ENCODE results near the gene B3GAT3.

B3GAT3 gene

GRCh38 chr11:62592989-62593421 lies 28.8 kb downstream of the B3GAT3 start (continued):
- TF ChIP-seq ZNF169 (tag by site-specific recombination; IDR thresholded peaks at IDR 0.05) (no peak), ZBTB1 (tag by site-specific recombination; IDR thresholded peaks at IDR 0.05) (no peak), ZNF426 (tag by site-specific recombination; IDR thresholded peaks at IDR 0.05) (no peak)
- TF ChIP-seq, protein P1, sequence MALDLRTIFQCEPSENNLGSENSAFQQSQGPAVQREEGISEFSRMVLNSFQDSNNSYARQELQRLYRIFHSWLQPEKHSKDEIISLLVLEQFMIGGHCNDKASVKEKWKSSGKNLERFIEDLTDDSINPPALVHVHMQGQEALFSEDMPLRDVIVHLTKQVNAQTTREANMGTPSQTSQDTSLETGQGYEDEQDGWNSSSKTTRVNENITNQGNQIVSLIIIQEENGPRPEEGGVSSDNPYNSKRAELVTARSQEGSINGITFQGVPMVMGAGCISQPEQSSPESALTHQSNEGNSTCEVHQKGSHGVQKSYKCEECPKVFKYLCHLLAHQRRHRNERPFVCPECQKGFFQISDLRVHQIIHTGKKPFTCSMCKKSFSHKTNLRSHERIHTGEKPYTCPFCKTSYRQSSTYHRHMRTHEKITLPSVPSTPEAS (tag by site-specific recombination; IDR thresholded peaks at IDR 0.05), result no peak

- Histone ChIP-seq H3K4me3 (ENCODE audit: low read depth, low read length) (peak overlapping the region; percentile 42), H3K4me1 (ENCODE audit: control insufficient read depth, insufficient read depth, low read length) (no peaks in the 10 kb centered on the region), H3K27ac (ENCODE audit: extremely low read depth, low read depth, low read length) (peak overlapping the region; percentile 53), H3K9me3 (ENCODE audit: control insufficient read depth, insufficient read depth, low read depth, low read length) (no peaks in the 10 kb centered on the region), H3K36me3 (ENCODE audit: control insufficient read depth in 2 of 2, insufficient read depth in 1 of 2, low read length in 2 of 2) (peaks cover 10 to 66% of the 10 kb centered on the region in 2 experiments; a peak in 2 of 3 replicates)
- ChIA-PET POLR2A (interaction anchor here (0.5 to 6.0 kb wide), 58 partner anchors 8 to 458 kb away, joined by 3 to 140 read pairs (median 8); partner anchors contain the start of genes AHNAK, B3GAT3, C11orf98 and CSKMT), CTCF (interaction anchor here (0.5 to 3.5 kb wide), 19 partner anchors 9 to 199 kb away, joined by 3 to 19 read pairs (median 4); partner anchors contain the start of genes B3GAT3, C11orf98, CSKMT and MTA2)
- TF ChIP-seq EGR2 (tag by site-specific recombination; IDR thresholded peaks at IDR 0.05; ENCODE audit: low read depth) (0 out of 2 replicates have a peak, but pooled peaks have one; percentile 1), IKZF3 (tag by site-specific recombination; IDR thresholded peaks at IDR 0.05) (0 out of 2 replicates have a peak, but pooled peaks have one; percentile 7), KLF10 (tag by site-specific recombination; IDR thresholded peaks at IDR 0.05) (no peak), ZNF362 (tag by site-specific recombination; IDR thresholded peaks at IDR 0.05) (no peak), ZNF791 (tag by site-specific recombination; IDR thresholded peaks at IDR 0.05) (no peak), ZNF23 (tag by site-specific recombination; IDR thresholded peaks at IDR 0.05; ENCODE audit: borderline replicate concordance) (no peak), PBX3 (CRISPR knock-in tag; IDR thresholded peaks at IDR 0.05) (0 out of 2 replicates have a peak, but pooled peaks have one; percentile 8), GLIS1 (tag by site-specific recombination; IDR thresholded peaks at IDR 0.05) (peak; percentile 4; the same call in 1 of the 2 replicates), ZBTB44 (tag by site-specific recombination; IDR thresholded peaks at IDR 0.05) (no peak), ZNF335 (tag by site-specific recombination; conservative IDR thresholded peaks at IDR 0.05) (peak; percentile 85), ZNF776 (tag by site-specific recombination; IDR thresholded peaks at IDR 0.05; ENCODE audit: borderline replicate concordance) (no peak), RBAK (tag by site-specific recombination; IDR thresholded peaks at IDR 0.05) (no peak), ZNF324 (tag by site-specific recombination; IDR thresholded peaks at IDR 0.05) (no peak), ZNF670 (tag by site-specific recombination; IDR thresholded peaks at IDR 0.05; ENCODE audit: low read depth) (no peak), ZNF600 (tag by site-specific recombination; IDR thresholded peaks at IDR 0.05) (0 out of 2 replicates have a peak, but pooled peaks have one; percentile 54), ZNF292 (tag by site-specific recombination; IDR thresholded peaks at IDR 0.05; ENCODE audit: borderline replicate concordance, low read depth) (no peak), ZNF529 (tag by site-specific recombination; IDR thresholded peaks at IDR 0.05; ENCODE audit: insufficient replicate concordance) (no peak), ZNF239 (tag by site-specific recombination; IDR thresholded peaks at IDR 0.05) (no peak), GFI1B (tag by site-specific recombination; IDR thresholded peaks at IDR 0.05) (no peak), ZNF623 (tag by site-specific recombination; IDR thresholded peaks at IDR 0.05) (no peak), ZNF624 (tag by site-specific recombination; IDR thresholded peaks at IDR 0.05) (no peak)
- TF ChIP-seq, protein P2, sequence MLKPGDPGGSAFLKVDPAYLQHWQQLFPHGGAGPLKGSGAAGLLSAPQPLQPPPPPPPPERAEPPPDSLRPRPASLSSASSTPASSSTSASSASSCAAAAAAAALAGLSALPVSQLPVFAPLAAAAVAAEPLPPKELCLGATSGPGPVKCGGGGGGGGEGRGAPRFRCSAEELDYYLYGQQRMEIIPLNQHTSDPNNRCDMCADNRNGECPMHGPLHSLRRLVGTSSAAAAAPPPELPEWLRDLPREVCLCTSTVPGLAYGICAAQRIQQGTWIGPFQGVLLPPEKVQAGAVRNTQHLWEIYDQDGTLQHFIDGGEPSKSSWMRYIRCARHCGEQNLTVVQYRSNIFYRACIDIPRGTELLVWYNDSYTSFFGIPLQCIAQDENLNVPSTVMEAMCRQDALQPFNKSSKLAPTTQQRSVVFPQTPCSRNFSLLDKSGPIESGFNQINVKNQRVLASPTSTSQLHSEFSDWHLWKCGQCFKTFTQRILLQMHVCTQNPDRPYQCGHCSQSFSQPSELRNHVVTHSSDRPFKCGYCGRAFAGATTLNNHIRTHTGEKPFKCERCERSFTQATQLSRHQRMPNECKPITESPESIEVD (tag by site-specific recombination; IDR thresholded peaks at IDR 0.05), result no peak
- TF ChIP-seq, protein P3, sequence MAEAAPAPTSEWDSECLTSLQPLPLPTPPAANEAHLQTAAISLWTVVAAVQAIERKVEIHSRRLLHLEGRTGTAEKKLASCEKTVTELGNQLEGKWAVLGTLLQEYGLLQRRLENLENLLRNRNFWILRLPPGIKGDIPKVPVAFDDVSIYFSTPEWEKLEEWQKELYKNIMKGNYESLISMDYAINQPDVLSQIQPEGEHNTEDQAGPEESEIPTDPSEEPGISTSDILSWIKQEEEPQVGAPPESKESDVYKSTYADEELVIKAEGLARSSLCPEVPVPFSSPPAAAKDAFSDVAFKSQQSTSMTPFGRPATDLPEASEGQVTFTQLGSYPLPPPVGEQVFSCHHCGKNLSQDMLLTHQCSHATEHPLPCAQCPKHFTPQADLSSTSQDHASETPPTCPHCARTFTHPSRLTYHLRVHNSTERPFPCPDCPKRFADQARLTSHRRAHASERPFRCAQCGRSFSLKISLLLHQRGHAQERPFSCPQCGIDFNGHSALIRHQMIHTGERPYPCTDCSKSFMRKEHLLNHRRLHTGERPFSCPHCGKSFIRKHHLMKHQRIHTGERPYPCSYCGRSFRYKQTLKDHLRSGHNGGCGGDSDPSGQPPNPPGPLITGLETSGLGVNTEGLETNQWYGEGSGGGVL (tag by site-specific recombination; IDR thresholded peaks at IDR 0.05), result peak; percentile 50; the same call in 1 of the 2 replicates
Observed at GRCh38 chr11:62592146-62592815, 29.5 kb downstream of the B3GAT3 start.
